ENCODE data around the gene FCMR. TPM values are rescaled to one million over a fixed set of nuclear protein-coding genes. Genes with fewer than 3 reads are reported as not detected.
A peak's percentile ranks its signal among the peaks of the same experiment; 100 is the strongest.

The FCMR gene
- total RNA-seq, 1 donor from 2014 or later: 146 TPM

DNA sequence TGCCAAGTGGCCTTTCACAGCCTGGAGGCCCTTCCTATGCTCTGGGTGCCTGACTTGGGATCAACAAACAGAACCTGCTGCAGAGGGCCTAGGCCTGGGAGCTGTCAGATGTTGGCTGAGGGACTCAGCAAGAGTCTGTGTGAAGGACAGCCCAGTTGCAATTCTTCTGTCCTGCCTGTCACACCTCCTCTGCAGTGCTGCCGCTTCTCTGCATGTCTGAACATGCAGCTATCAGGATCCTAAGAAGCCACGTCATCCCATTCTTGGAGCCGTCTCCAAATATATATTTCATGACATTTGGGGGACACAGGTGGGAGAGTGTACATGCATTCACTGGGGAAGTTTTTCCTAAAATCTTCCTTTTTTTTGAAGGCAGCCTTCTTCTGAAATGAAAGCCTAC is 39.9 kb upstream of the FCMR start:
- H3K27ac Mint-ChIP-seq: no peak overlapping the region
- no peak overlapping the region for H3K4me3 Mint-ChIP-seq
- TF ChIP-seq CTCF (IDR thresholded peaks at IDR 0.05): no peak
- intact Hi-C loops (cut with micrococcal nuclease): no loop called here
- H3K4me1 Mint-ChIP-seq: peaks cover 9% of the 10 kb centered on the region
- ChIA-PET CTCF (interaction anchor here (1.1 kb wide), 1 partner anchor 20 kb away, joined by 4 read pairs; no protein-coding TSS in a partner anchor), POLR2A (no interaction called here)
- no peak for ATAC-seq (ENCODE audit: low read depth)
- DNase-seq: no peak
- no peaks in the 10 kb centered on the region for H3K27me3 Mint-ChIP-seq
- H3K36me3 Mint-ChIP-seq (ENCODE audit: low read depth): no peaks in the 10 kb centered on the region
- H3K9me3 Mint-ChIP-seq: no peaks in the 10 kb centered on the region

- ATAC-seq (ENCODE audit: low read depth) (no peak), DNase-seq (no peak)
- ChIA-PET CTCF (no interaction called here), POLR2A (no interaction called here)
- no peaks in the 10 kb centered on the region for H3K9me3 Mint-ChIP-seq
- intact Hi-C loops (cut with micrococcal nuclease): no loop called here
- no peak overlapping the region for H3K4me3 Mint-ChIP-seq
- no peak for TF ChIP-seq CTCF (IDR thresholded peaks at IDR 0.05)
- H3K27ac Mint-ChIP-seq: no peak overlapping the region
- no peaks in the 10 kb centered on the region for H3K36me3 Mint-ChIP-seq (ENCODE audit: low read depth)
- no peaks in the 10 kb centered on the region for H3K27me3 Mint-ChIP-seq
- H3K4me1 Mint-ChIP-seq: peaks cover 9% of the 10 kb centered on the region
Observed at GRCh38 chr1:206960676-206961386, 39.1 kb upstream of the FCMR start.

DNA sequence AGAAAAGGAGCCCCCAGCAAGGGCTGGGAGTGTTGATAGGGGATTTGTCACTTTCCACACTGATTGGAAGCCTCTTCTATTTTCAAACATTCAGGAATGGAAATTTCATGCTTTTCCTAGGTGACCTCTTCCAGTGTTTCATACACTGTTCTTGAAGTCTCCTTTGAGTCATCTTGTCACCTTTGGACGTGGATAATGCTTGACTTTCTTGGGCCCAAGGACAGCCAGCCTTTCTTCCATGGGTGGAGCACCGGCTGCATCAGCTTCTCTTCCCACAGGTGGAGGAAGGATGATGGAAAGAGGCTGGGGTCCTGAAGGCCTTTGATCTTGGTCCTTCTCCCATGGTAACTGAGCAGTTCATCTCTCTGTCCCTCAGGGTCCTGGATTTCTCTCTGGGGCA is 36.4 kb upstream of the FCMR start:
- Mint-ChIP-seq H3K9me3 (no peaks in the 10 kb centered on the region), H3K36me3 (ENCODE audit: low read depth) (no peaks in the 10 kb centered on the region), H3K27ac (no peak overlapping the region), H3K4me1 (peaks cover 29% of the 10 kb centered on the region), H3K27me3 (no peaks in the 10 kb centered on the region), H3K4me3 (no peak overlapping the region)
- POLR2A ChIA-PET: interaction anchor here (0.6 kb wide), 1 partner anchor 40 kb away, joined by 3 read pairs; no protein-coding TSS in a partner anchor
- no peak for DNase-seq
- no peak for TF ChIP-seq CTCF (IDR thresholded peaks at IDR 0.05)
- ATAC-seq (ENCODE audit: low read depth): no peak
- intact Hi-C loops (cut with micrococcal nuclease): no loop called here
- CTCF ChIA-PET: no interaction called here

DNA sequence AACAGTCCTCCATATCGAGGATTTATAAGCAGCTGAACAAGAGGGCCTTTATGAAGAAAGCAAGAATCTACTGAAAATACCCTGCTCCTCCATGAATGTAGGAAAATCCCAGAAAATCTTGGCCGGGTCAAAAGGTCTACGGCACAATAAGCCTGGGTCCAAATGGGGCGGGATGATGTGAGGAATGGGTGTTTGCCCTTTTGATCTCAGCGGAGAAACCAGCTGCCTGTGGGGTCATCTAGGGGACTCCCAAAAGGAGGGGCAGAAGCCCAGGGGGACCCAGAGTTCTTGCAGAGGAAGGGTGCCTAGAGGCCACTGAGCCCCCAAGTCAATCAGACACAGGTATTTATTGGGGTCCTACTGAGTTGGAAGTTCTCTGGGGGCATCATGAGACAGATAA is 35.9 kb upstream of the FCMR start:
- no peaks in the 10 kb centered on the region for H3K9me3 Mint-ChIP-seq
- no peaks in the 10 kb centered on the region for H3K27me3 Mint-ChIP-seq
- H3K4me3 Mint-ChIP-seq: no peak overlapping the region
- ATAC-seq (ENCODE audit: low read depth): no peak
- no peak overlapping the region for H3K27ac Mint-ChIP-seq
- TF ChIP-seq CTCF (IDR thresholded peaks at IDR 0.05): no peak
- intact Hi-C loops (cut with micrococcal nuclease): no loop called here
- CTCF ChIA-PET: interaction anchor here (0.7 to 1.3 kb wide), 2 partner anchors 8 to 24 kb away, joined by 3 to 4 read pairs; no protein-coding TSS in a partner anchor
- H3K36me3 Mint-ChIP-seq (ENCODE audit: low read depth): no peaks in the 10 kb centered on the region
- DNase-seq: no peak
- H3K4me1 Mint-ChIP-seq: peaks cover 26% of the 10 kb centered on the region
- POLR2A ChIA-PET: interaction anchor here (0.6 kb wide), 1 partner anchor 39 kb away, joined by 3 read pairs; no protein-coding TSS in a partner anchor

DNA sequence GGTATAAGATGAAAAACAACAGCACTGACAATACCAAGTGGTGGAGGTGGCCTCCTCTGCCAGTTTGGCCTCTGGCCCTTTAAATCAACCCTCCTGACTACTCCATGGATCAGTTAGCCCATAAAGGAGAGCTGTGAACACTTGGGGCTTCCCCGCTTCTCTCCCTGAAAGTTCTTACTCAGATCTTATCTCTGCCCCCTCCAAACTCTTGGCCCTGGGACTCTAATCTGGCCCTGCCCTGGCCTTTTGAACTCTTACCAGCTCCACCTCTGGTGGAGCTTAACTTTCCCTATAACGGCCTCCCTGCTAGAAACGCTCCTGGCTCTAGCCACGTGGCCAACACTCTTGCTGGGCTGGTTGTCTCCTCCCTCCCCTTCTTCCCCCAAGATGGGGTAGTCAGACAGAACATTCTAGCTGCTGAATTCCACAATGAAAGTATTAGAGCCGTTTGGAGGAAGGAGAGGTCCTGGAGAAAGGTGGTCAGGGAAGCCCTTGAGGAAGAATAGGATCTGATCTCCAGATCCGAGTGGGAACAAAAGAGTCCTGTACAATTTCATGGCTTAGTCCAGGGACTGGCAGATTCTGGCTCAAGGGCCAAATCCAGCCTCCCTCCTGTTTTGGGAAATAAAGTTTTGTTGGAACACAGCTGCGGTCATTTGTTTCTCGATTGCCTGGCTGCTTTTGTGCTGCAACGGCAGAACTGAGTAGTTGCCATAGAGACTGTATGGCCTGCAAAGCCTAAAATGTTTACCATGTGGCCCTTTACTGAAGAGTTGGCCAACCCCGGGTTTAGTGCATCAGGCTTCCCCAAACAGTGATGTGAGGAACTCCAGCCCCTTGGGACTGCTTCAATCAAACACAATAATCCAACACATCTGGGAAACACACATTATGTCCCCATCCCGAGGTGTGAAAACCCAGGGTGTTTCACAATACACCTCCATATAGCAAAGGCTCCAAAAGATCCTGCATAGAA is 34.0 kb upstream of the FCMR start:
- Mint-ChIP-seq H3K27me3 (no peaks in the 10 kb centered on the region), H3K4me1 (peaks cover 35% of the 10 kb centered on the region), H3K9me3 (no peaks in the 10 kb centered on the region), H3K36me3 (ENCODE audit: low read depth) (no peaks in the 10 kb centered on the region), H3K4me3 (no peak overlapping the region), H3K27ac (peak overlapping the region; percentile 18)
- intact Hi-C loops (cut with micrococcal nuclease): no loop called here
- POLR2A ChIA-PET: interaction anchor here (1.0 kb wide), 1 partner anchor 24 kb away, joined by 3 read pairs; no protein-coding TSS in a partner anchor
- TF ChIP-seq CTCF (IDR thresholded peaks at IDR 0.05): no peak
- CTCF ChIA-PET: interaction anchor here (2.3 kb wide), 1 partner anchor 20 kb away, joined by 6 read pairs; no protein-coding TSS in a partner anchor
- ATAC-seq (ENCODE audit: low read depth) (peak; percentile 75), DNase-seq (no peak)
